ENCODE measurements around the gene TUBB4A.

TUBB4A gene

GRCh38 chr19:6490134-6490533 lies 12.0 kb downstream of the TUBB4A start:
- H3K4me3 ChIP-seq (ENCODE audit: low read length): no peak overlapping the region
- no peak for TF ChIP-seq CTCF (conservative IDR thresholded peaks at IDR 0.05; ENCODE audit: low read depth, low read length)
- DNase-seq (ENCODE audit: low read depth): no peak

- H3K4me3 ChIP-seq (ENCODE audit: low read length): no peak overlapping the region
- DNase-seq (ENCODE audit: low read depth): no peak
- no peak for TF ChIP-seq CTCF (conservative IDR thresholded peaks at IDR 0.05; ENCODE audit: low read depth, low read length)
Measured at GRCh38 chr19:6489278-6490061, 12.6 kb downstream of the TUBB4A start.

GRCh38 chr19:6484831-6485230 lies 17.3 kb downstream of the TUBB4A start:
- TF ChIP-seq CTCF (conservative IDR thresholded peaks at IDR 0.05; ENCODE audit: low read depth, low read length): no peak
- H3K4me3 ChIP-seq (ENCODE audit: low read length): no peak overlapping the region
- DNase-seq (ENCODE audit: low read depth): no peak

- no peak for DNase-seq (ENCODE audit: low read depth)
- TF ChIP-seq CTCF (conservative IDR thresholded peaks at IDR 0.05; ENCODE audit: low read depth, low read length): no peak
- H3K4me3 ChIP-seq (ENCODE audit: low read length): no peak overlapping the region
Measured at GRCh38 chr19:6484230-6484629, 17.9 kb downstream of the TUBB4A start.

- no peak overlapping the region for H3K4me3 ChIP-seq (ENCODE audit: low read length)
- no peak for DNase-seq (ENCODE audit: low read depth)
- TF ChIP-seq CTCF (conservative IDR thresholded peaks at IDR 0.05; ENCODE audit: low read depth, low read length): no peak
Measured at GRCh38 chr19:6483235-6483634, 18.9 kb downstream of the TUBB4A start.

GRCh38 chr19:6482343-6482686 lies 19.8 kb downstream of the TUBB4A start:
- DNase-seq (ENCODE audit: low read depth): no peak
- H3K4me3 ChIP-seq (ENCODE audit: low read length): no peak overlapping the region
- TF ChIP-seq CTCF (conservative IDR thresholded peaks at IDR 0.05; ENCODE audit: low read depth, low read length): no peak
